Activated naive CD4-positive, alpha-beta T cell treated with anti-CD3 and anti-CD28 coated beads for 36 hours (primary cell): ENCODE measurements around the gene NBEA. TPM values are rescaled to one million over a fixed set of nuclear protein-coding genes. Genes with fewer than 3 reads are reported as not detected.
"Not testable (repeated sequence)": the region's sequence is repeated elsewhere in the genome, so short reads cannot be mapped to it uniquely, and the experiment has no call there.

Experiments used
- CTCF ChIA-PET: fragments of 350-600 bp; sonication (Branson Sonifier 250); formaldehyde crosslinking; loops from one replicate; lab custom pipeline; 2021; ENCODE audit warnings: antibody characterized with exemption; lab: Charles Lee
- DNase-seq: peaks from one replicate; pipeline ENCODE4 v3.0.0-alpha.2; 2020
- H3K27ac Mint-ChIP-seq: one replicate; pipeline ENCODE4 v1.8.0; 2021; ENCODE audit warnings: mild to moderate bottlenecking, mixed read lengths
- H3K27me3 Mint-ChIP-seq: one replicate; pipeline ENCODE4 v1.8.0; 2021; ENCODE audit warnings: low read depth, mixed read lengths
- H3K36me3 Mint-ChIP-seq: one replicate; pipeline ENCODE4 v1.8.0; 2021; ENCODE audit warnings: low read depth, mixed read lengths
- H3K4me1 Mint-ChIP-seq: one replicate; pipeline ENCODE4 v1.8.0; 2021; ENCODE audit warnings: low read depth, mixed read lengths
- H3K4me3 Mint-ChIP-seq: one replicate; pipeline ENCODE4 v1.8.0; 2021; ENCODE audit warnings: mild to moderate bottlenecking, moderate library complexity, mixed read lengths
- H3K9me3 Mint-ChIP-seq: one replicate; pipeline ENCODE4 v1.8.0; 2021; ENCODE audit warnings: mixed read lengths
- intact Hi-C: fragments of 100-400 bp; cut with micrococcal nuclease; formaldehyde crosslinking; loops from one replicate; pipeline ENCODE4 v1.15.1; 2023
- total RNA-seq, 2 experiments: library from RNA; stranded (reverse); gene quantifications; one replicate each; pipeline ENCODE4 v1.2.3, GENCODE V29; 2021

NBEA gene
- total RNA-seq, 2 experiments from 2014 or later = 0.26 to 0.67 TPM

DNA sequence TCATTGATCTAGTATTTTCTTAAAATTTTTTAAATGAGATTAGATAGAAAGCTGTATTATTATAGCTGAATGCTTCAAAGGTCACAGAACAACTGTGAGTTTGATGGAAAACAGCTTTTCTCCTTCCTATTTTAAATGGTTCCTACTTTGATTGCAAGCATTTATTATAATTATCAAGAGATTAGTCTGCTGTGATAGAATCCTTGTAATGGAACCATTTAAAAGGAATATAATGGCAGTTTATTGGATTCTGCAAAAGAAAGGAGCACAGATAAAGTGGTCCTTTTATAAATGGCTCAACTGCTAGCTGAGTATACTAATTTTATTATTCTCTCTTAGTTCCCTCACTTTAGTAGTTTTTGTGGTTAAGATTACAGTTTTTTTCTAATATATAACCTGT, 447.5 kb downstream of the NBEA start:
- H3K27ac Mint-ChIP-seq = no peak overlapping the region
- H3K36me3 Mint-ChIP-seq = no peaks in the 10 kb centered on the region
- H3K4me1 Mint-ChIP-seq = no peaks in the 10 kb centered on the region
- CTCF ChIA-PET = no interaction called here
- H3K27me3 Mint-ChIP-seq = no peaks in the 10 kb centered on the region
- no peaks in the 10 kb centered on the region for H3K9me3 Mint-ChIP-seq
- intact Hi-C loops = no loop called here
- DNase-seq = no peak
- no peak overlapping the region for H3K4me3 Mint-ChIP-seq

DNA sequence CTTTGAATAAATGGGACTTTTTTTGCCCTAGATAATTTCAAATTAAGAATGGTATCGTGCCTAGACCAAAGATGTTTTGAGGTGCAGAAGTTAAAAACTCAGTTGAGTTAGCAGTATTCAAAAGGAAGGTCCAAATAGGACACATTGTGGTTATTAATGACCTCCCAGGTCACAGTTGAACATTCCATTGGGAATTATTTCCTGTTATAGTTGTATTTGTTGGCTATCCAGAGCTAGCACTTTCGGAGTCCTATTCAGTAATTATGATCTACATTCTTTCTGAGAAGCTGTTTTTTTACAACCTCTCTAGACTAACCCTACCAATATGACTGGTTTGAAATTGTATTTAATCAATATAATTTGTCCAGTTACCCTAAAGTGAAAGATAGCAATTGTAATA, 450.7 kb downstream of the NBEA start:
- CTCF ChIA-PET = no interaction called here
- Mint-ChIP-seq H3K4me1 (no peaks in the 10 kb centered on the region), H3K36me3 (no peaks in the 10 kb centered on the region), H3K4me3 (no peak overlapping the region), H3K27ac (no peak overlapping the region), H3K9me3 (no peaks in the 10 kb centered on the region), H3K27me3 (no peaks in the 10 kb centered on the region)
- intact Hi-C loops = no loop called here
- DNase-seq = no peak

DNA sequence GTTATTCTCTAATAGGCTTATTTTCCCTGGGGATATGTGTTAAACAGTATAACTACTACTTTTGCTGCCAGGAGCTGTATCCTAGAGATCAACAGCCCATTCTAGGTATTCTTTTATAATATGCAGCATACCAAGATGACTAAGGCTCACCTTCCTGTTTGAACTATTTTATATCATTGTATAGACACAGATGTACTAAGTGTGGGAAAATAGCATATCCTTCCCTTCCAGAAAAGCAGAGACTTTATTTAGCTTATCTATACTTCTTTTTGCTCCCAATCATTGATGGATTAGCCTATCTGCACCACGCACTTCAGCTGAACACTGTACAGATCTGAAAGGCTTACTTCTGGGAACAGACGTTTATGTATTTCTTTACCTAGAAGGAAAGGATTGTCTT, 451.8 kb downstream of the NBEA start:
- no peaks in the 10 kb centered on the region for H3K9me3 Mint-ChIP-seq
- intact Hi-C loops = no loop called here

DNA sequence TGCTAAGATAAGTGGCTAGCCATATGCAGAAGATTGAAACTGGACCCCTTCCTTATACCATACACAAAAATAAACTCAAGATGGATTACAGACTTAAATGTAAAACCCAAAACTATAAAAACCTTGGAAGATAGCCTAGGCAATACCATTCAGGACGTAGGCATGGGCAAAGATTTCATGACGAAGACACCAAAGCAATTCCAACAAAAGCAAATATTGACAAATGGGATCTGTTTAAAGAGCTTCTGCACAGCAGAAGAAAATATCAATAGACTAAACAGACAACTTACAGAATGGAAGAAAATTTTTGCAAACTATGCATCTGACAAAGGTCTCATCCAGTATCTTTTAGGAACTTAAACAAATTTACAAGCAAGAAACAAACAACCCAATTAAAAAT, 466.2 kb downstream of the NBEA start:
- DNase-seq, H3K4me3 Mint-ChIP-seq, H3K27ac Mint-ChIP-seq, CTCF ChIA-PET, H3K36me3 Mint-ChIP-seq, H3K27me3 Mint-ChIP-seq, H3K9me3 Mint-ChIP-seq, H3K4me1 Mint-ChIP-seq, intact Hi-C loops: not testable (repeated sequence)

More for the DNA sequence above, 451.8 kb downstream of the NBEA start:
- Mint-ChIP-seq H3K27me3 (no peaks in the 10 kb centered on the region), H3K27ac (no peak overlapping the region), H3K4me3 (no peak overlapping the region), H3K36me3 (no peaks in the 10 kb centered on the region), H3K4me1 (no peaks in the 10 kb centered on the region)
- CTCF ChIA-PET = no interaction called here
- no peak for DNase-seq

DNA sequence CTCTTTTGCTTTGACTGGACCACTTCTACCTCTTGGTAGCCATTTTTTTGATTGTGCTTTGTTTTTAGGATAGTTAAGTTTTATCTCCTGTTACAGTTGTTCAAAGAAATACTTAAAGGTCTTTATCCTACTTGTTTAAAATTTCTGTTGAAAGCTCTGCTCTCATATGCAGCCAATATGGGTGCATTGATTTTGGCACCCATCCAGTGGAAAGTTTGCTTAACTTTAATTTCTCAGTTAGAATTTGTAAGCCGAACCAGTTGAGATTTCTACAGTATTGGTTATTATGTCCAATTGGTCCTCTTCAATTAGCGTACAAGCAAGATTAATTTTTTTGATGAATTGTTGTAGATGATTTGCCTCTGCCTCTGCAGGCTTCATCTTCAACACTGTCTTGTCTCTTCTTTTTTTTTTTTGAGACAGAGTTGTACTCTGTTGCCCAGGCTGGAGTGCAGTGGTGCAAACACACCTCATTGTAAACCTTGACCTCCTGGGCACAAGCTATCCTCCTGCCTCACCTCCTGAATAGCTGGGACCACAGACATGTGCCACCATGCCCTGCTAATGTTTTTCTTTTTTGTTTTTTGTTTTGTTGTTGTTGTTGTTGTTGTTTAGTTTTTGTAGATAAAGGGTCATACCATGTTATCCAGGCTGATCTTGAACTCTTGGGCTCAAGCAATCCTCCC, 469.1 kb downstream of the NBEA start:
- Mint-ChIP-seq H3K36me3 (no peaks in the 10 kb centered on the region), H3K27ac (no peak overlapping the region), H3K4me3 (no peak overlapping the region), H3K4me1 (no peaks in the 10 kb centered on the region), H3K27me3 (no peaks in the 10 kb centered on the region), H3K9me3 (peaks cover 6% of the 10 kb centered on the region)
- no peak for DNase-seq
- CTCF ChIA-PET = no interaction called here
- intact Hi-C loops = no loop called here

DNA sequence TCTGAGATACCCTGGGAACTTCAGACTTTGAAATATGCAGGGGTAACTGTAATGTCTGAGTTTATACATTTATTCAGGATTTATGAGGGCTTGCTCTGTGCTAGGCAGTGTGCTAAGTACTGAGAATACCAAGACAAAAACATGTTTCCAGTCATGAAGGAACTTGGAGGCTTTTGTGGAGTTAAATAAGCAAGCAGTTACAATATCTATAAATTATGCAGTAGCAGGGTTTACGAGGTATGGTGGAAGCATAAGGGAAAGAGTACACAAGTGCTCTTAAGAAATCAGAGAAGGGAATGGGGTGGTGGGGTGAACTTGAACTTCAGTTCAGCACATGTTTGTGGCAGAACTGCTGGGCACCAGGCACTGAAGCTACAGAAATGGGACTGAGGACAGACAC, 506.4 kb downstream of the NBEA start:
- DNase-seq = no peak
- CTCF ChIA-PET = no interaction called here
- no peaks in the 10 kb centered on the region for H3K4me1 Mint-ChIP-seq
- no peaks in the 10 kb centered on the region for H3K27me3 Mint-ChIP-seq
- no peaks in the 10 kb centered on the region for H3K9me3 Mint-ChIP-seq
- H3K27ac Mint-ChIP-seq = no peak overlapping the region
- H3K4me3 Mint-ChIP-seq = no peak overlapping the region
- H3K36me3 Mint-ChIP-seq = no peaks in the 10 kb centered on the region
- intact Hi-C loops = no loop called here

DNA sequence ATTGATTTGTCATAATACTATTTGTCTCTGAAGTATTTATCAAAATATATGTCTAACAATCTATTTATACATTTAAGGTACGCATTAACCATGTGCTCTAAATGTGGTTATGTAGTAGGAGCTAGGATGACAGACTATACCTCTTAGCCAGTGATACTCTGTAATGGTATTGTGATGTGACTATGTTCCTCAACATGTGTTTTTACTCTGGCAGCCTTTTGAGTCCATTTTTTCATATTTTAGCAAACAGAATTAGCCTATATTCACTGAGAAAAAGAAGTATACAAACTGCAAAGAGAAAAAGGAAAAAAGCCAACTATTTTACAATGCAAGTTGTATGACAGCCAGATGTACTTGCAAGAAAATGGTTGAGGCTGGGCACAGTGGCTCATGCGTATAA, 507.8 kb downstream of the NBEA start:
- Mint-ChIP-seq H3K4me1 (no peaks in the 10 kb centered on the region), H3K36me3 (no peaks in the 10 kb centered on the region), H3K27ac (no peak overlapping the region), H3K4me3 (no peak overlapping the region), H3K9me3 (no peaks in the 10 kb centered on the region), H3K27me3 (no peaks in the 10 kb centered on the region)
- intact Hi-C loops = no loop called here
- DNase-seq = no peak
- CTCF ChIA-PET = no interaction called here

DNA sequence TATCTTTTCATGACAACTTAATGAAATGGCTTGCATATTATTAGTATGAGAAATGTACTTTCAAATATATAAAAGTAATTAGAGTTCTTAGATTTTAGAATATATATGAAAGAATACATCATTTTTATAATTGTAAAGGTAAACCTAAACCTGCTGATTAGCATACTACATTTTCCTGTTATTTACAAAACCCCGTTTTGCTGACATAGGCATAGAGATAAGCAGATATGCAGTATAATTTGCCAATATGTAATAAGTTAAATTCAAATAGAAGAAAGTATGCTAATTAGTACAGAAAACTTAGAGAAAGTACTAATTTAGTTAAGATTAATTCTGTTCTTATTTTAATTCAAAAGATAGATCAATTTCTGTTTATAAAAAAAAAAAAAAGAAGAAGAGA, 513.0 kb downstream of the NBEA start:
- no peak overlapping the region for H3K27ac Mint-ChIP-seq

DNA sequence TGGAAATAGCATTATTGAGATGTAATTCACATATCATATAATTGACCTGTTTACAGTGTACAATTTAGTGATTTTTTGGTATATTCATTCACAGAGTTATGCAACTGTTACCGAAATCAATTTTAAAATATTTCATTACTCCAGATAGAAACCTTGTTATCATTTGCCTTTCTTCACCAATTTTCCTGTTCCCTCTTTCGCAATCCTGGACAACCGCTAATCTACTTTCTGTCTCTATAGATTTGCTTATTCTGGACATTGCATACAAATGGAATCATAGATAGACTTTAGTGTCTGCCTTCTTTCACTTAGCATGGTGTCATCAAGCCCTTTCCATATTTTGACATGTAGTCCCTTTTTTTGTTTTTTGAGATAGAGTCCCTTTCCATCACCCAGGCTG, 515.2 kb downstream of the NBEA start:
- Mint-ChIP-seq H3K4me3 (no peak overlapping the region), H3K9me3 (no peaks in the 10 kb centered on the region), H3K36me3 (peaks cover 7% of the 10 kb centered on the region), H3K27ac (no peak overlapping the region), H3K4me1 (no peaks in the 10 kb centered on the region), H3K27me3 (peaks cover 4% of the 10 kb centered on the region)
- DNase-seq = no peak
- CTCF ChIA-PET = no interaction called here
- intact Hi-C loops = no loop called here

More for the DNA sequence above, 513.0 kb downstream of the NBEA start:
- no peaks in the 10 kb centered on the region for H3K4me1 Mint-ChIP-seq
- H3K27me3 Mint-ChIP-seq = peaks cover 3% of the 10 kb centered on the region
- no peak for DNase-seq
- H3K9me3 Mint-ChIP-seq = no peaks in the 10 kb centered on the region
- CTCF ChIA-PET = no interaction called here
- H3K4me3 Mint-ChIP-seq = no peak overlapping the region
- intact Hi-C loops = no loop called here
- peaks cover 7% of the 10 kb centered on the region for H3K36me3 Mint-ChIP-seq

DNA sequence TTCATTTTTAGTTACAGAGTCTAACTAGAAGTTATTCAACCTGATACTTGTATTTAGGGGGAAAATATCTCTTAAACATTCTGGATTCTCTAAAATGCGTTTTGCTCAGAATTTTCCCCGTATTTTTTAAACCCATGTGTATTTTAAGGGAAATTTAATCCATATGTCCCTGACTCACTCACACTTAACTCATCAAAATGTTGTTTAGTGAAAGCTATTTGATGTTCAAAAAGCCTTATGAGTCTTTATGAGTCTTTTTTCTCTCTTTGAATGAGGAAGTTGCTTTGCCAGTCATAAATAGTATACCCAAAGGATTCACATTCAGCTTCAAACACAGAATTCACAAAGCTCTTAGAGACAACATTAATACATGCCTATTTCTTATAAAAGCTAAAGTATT, 518.0 kb downstream of the NBEA start:
- Mint-ChIP-seq H3K4me1 (no peaks in the 10 kb centered on the region), H3K27me3 (peaks cover 10% of the 10 kb centered on the region), H3K36me3 (peaks cover 7% of the 10 kb centered on the region), H3K27ac (no peak overlapping the region), H3K9me3 (no peaks in the 10 kb centered on the region), H3K4me3 (no peak overlapping the region)
- CTCF ChIA-PET = no interaction called here
- no peak for DNase-seq
- intact Hi-C loops = no loop called here

DNA sequence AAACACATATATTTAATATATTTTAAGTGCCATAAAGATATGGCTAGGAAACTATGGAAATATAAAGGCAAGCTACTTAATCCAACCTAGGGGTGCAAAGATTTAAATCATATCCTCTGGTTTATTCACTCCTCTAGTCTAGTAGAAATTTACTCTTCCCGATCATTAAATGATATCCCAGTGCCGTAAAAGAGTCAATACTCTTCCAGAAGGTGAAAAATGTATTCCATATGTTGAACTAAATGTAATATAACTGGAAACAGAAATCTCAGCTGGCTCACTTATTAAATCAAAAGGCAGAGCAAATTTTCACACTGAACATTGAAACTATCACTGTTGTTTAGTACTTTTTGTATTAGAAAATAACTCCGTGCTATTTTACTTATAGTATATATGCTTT, 523.3 kb downstream of the NBEA start:
- Mint-ChIP-seq H3K36me3 (peaks cover 3% of the 10 kb centered on the region), H3K4me1 (peaks cover under 1% of the 10 kb centered on the region), H3K4me3 (no peak overlapping the region), H3K9me3 (peaks cover 2% of the 10 kb centered on the region), H3K27me3 (peaks cover 37% of the 10 kb centered on the region), H3K27ac (no peak overlapping the region)
- CTCF ChIA-PET = no interaction called here
- DNase-seq = no peak
- intact Hi-C loops = no loop called here

DNA sequence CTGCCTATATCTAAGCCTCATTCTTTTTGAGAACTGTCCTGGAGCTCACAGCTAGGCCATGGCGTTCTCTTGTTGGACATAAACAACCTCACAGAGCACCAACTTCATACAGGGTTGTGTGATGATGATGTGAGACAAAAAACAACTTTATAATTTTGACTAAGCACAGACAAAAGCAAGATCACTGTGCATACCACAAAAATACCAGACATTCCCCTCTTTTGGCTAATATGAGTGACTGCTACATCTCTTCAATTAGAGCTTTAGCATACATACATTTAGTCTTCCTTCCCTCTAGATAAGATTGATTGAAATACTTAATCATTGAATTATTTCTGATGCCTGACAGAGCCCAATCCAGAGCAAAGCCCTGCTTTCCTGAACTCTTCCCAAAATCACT, 526.1 kb downstream of the NBEA start:
- Mint-ChIP-seq H3K9me3 (peaks cover 4% of the 10 kb centered on the region), H3K27ac (no peak overlapping the region), H3K36me3 (peaks cover 5% of the 10 kb centered on the region), H3K4me1 (peaks cover 10% of the 10 kb centered on the region), H3K27me3 (peaks cover 45% of the 10 kb centered on the region), H3K4me3 (no peak overlapping the region)
- DNase-seq = no peak
- intact Hi-C loops = no loop called here
- CTCF ChIA-PET = no interaction called here

DNA sequence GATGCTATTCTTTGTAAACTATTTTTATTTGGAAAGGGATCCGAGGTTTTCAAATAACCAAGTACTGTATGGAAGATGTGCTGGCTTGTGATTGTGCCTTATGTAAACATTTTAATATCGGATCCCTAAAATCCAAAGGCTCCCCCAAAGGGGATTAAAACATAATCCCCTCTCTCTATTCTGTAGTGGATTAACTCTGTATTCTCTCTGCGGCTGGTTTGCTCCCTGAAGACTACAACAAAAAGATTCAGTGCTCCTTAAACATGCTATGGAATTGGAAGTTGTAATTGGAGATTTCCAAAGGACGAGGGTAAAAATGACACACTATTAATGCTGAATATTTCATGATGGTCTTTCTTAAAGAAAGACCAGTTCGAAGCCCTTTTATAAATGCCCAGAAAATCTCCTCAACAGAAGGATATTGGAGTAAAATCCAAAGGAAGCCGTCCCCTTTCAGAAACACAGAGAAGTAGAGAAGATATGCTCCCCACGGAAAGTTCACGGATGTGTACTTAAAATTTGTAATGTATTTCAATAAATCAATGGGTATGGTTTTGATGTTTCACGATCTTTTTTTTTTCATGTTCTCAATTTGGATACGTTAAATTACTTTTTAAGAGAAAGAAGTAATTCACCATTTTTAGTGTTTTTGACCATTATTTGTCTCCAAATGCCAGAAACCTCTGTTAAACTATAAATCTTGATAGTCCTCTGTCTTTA, 527.9 kb downstream of the NBEA start:
- Mint-ChIP-seq H3K36me3 (peaks cover 5% of the 10 kb centered on the region), H3K4me1 (peaks cover 10% of the 10 kb centered on the region), H3K9me3 (peaks cover 4% of the 10 kb centered on the region), H3K4me3 (no peak overlapping the region), H3K27me3 (peaks cover 56% of the 10 kb centered on the region), H3K27ac (no peak overlapping the region)
- DNase-seq = no peak
- CTCF ChIA-PET = no interaction called here
- intact Hi-C loops = loop anchor here (5.0 kb wide), 2 partner anchors 528 to 962 kb away; partner anchors contain the start of genes CCNA1 and NBEA
